K562 (cell line): Measurements from ENCODE around the gene CACNA1E. TPM values are rescaled to one million over a fixed set of nuclear protein-coding genes. Genes with fewer than 3 reads are reported as not detected.

Source experiments
- ATAC-seq: fragments of 200-7000 bp; cut with Tn5 transposase; 3 replicates; pipeline ENCODE4 v1.9.1; 2020; ENCODE audit warnings: moderate library complexity
- BruUV-seq: library from RNA; stranded (reverse); fragments of 400-500 nt; replicated peaks from 2 replicates; lab custom pipeline; 2021; lab: Mats Ljungman, UMichigan
- CTCF ChIA-PET: fragments of 300-600 bp; formaldehyde crosslinking; extraction: SDS; loops from one replicate; lab custom pipeline; 2021; ENCODE audit warnings: low intra/inter-chr PET ratio; lab: Yijun Ruan, JAX
- POLR2A ChIA-PET: fragments of 300-600, 350-650 bp; sonication (Branson Sonifier 250); formaldehyde crosslinking; extraction: SDS; loops from one replicate; lab custom pipeline; 2021; ENCODE audit warnings: antibody characterized with exemption, inconsistent platforms; lab: Yijun Ruan, JAX
- DNase-seq, 4 experiments: peaks; one replicate each; pipeline versions ENCODE4 v3.0.0 to v3.0.0-alpha.2; 2011 to 2018; ENCODE audit warnings: low spot score in 3 of 4, mixed read lengths in 3 of 4; ENCODE audit errors: extremely low read depth in 1 of 4
- FAIRE-seq: peaks from 2 replicates; lab custom pipeline; 2011; peaks lifted over from hg19 to GRCh38; lab: Jason Lieb, UNC
- H2AFZ ChIP-seq: 2 replicates; pipeline ENCODE4 v1.6.0; 2011; ENCODE audit warnings: low read depth, low read length, control low read depth, inconsistent platforms
- H3K27ac ChIP-seq: fragments of 200-600 bp; 3 replicates; pipeline ENCODE4 v1.8.0; 2011; ENCODE audit warnings: low read depth, mild to moderate bottlenecking, control low read depth, inconsistent platforms, low read length, moderate library complexity, mixed read lengths; ENCODE audit errors: extremely low read depth
- H3K27me3 ChIP-seq, 2 experiments: fragments of 300-600 bp in 1 of 2; 2 replicates in 1 of 2; 3 replicates in 1 of 2; pipeline versions ENCODE4 v1.6.0 to v1.8.0; 2011; ENCODE audit warnings: inconsistent platforms in 2 of 2, low read length in 2 of 2, mild to moderate bottlenecking in 1 of 2, mixed read lengths in 1 of 2, moderate library complexity in 1 of 2; ENCODE audit not compliant: control insufficient read depth in 2 of 2, insufficient read depth in 2 of 2
- H3K36me3 ChIP-seq: fragments of 300-600 bp; 3 replicates; pipeline ENCODE4 v1.8.0; 2011; ENCODE audit warnings: mild to moderate bottlenecking, low read length, inconsistent platforms; ENCODE audit not compliant: control insufficient read depth, insufficient read depth
- H3K4me1 ChIP-seq, 2 experiments: fragments of 200-600 bp in 1 of 2; replicated peaks in 1 of 2; 2 replicates in 1 of 2; 3 replicates in 1 of 2; pipeline versions ENCODE4 v1.5.1 to v1.8.0; 2011; ENCODE audit warnings: inconsistent platforms in 2 of 2, low read length in 2 of 2, mild to moderate bottlenecking in 1 of 2, mixed read lengths in 1 of 2, moderate library complexity in 1 of 2; ENCODE audit not compliant: control insufficient read depth in 2 of 2, insufficient read depth in 2 of 2
- H3K4me2 ChIP-seq: 2 replicates; pipeline ENCODE4 v1.6.1; 2011; ENCODE audit warnings: low read length, control low read depth, inconsistent platforms, mixed read lengths; ENCODE audit not compliant: insufficient read depth
- H3K4me3 ChIP-seq: fragments of 200-600 bp; sonication (generic), shearing (Covaris generic); 2 replicates; pipeline ENCODE4 v1.5.1; 2016; ENCODE audit warnings: control low read depth, inconsistent platforms
- H3K79me2 ChIP-seq: fragments of 200-600 bp; 3 replicates; pipeline ENCODE4 v1.8.0; 2011; ENCODE audit warnings: low read length, inconsistent platforms; ENCODE audit not compliant: control insufficient read depth, insufficient read depth
- H3K9ac ChIP-seq, 2 experiments: 2 replicates each; pipeline versions ENCODE4 v1.6.0 to v1.6.1; 2011; ENCODE audit warnings: low read depth in 2 of 2, low read length in 2 of 2, control low read depth in 1 of 2, inconsistent platforms in 1 of 2, mild to moderate bottlenecking in 1 of 2, mixed read lengths in 1 of 2; ENCODE audit not compliant: insufficient read depth in 1 of 2
- H3K9me1 ChIP-seq: one replicate; pipeline ENCODE4 v1.6.0; 2011; ENCODE audit warnings: inconsistent platforms, mild to moderate bottlenecking, low read length, moderate library complexity; ENCODE audit not compliant: control insufficient read depth, insufficient read depth
- H3K9me3 ChIP-seq: replicated peaks from 2 replicates; pipeline ENCODE4 v1.5.1; 2011; ENCODE audit warnings: low read depth, low read length, inconsistent platforms; ENCODE audit not compliant: control insufficient read depth, insufficient read depth
- H4K20me1 ChIP-seq: replicated peaks from 2 replicates; pipeline ENCODE4 v1.6.1; 2011; ENCODE audit warnings: low read length, inconsistent platforms, mixed read lengths; ENCODE audit not compliant: control insufficient read depth, insufficient read depth
- HMGN3 ChIP-seq: IDR thresholded peaks from 2 replicates; pipeline ENCODE4 v1.6.1; 2011; ENCODE audit warnings: borderline replicate concordance, low read depth, mild to moderate bottlenecking, mixed read lengths, low read length; ENCODE audit not compliant: insufficient read length; ENCODE audit errors: extremely low read depth
- HSF4 ChIP-seq: fragments of 250-450 bp; sonication (Bioruptor Pico); IDR thresholded peaks from 2 replicates; pipeline ENCODE4 v2.1.2; 2022; ENCODE audit warnings: mild to moderate bottlenecking, moderate library complexity, borderline replicate concordance
- NELFE ChIP-seq: IDR thresholded peaks from 2 replicates; pipeline ENCODE4 v1.6.1; 2011; ENCODE audit warnings: mild to moderate bottlenecking; ENCODE audit not compliant: insufficient read depth, insufficient read length
- SMARCE1 ChIP-seq: fragments of 450-650 bp; IDR thresholded peaks from 2 replicates; pipeline ENCODE4 v1.7.1; 2016; ENCODE audit warnings: mild to moderate bottlenecking
- ZNF324 ChIP-seq: fragments of 250-450 bp; sonication (Bioruptor Pico); IDR thresholded peaks from 2 replicates; pipeline ENCODE4 v1.4.0; 2020; ENCODE audit warnings: mild to moderate bottlenecking
- ZNF785 ChIP-seq: fragments of 250-450 bp; sonication (Bioruptor Pico); IDR thresholded peaks from 2 replicates; pipeline ENCODE4 v1.4.0; 2020; ENCODE audit warnings: mild to moderate bottlenecking
- WGBS: fragments of 100-300 bp; shearing (Covaris generic); methylation state at CpG from one replicate; pipeline ENCODE4 v1.1.6; 2016; ENCODE audit warnings: low coverage, mixed read lengths; ENCODE audit not compliant: insufficient coverage; ENCODE audit errors: missing lambda C conversion rate; 5-methylcytosine and 5-hydroxymethylcytosine counted together
- in situ Hi-C: fragments of 300-500 bp; cut with MboI; formaldehyde crosslinking; loops from 4 replicates; pipeline ENCODE4 v1.15.0; 2018; ENCODE audit warnings: inconsistent platforms, mixed read lengths
- intact Hi-C: fragments of 100-400 bp; cut with micrococcal nuclease; formaldehyde crosslinking; loops from 2 replicates; pipeline ENCODE4 v1.14.2; 2022
- polyA plus RNA-seq, 8 experiments: library from polyadenylated mRNA; depleted of rRNA in 4 of 8; stranded (reverse) in 5 of 8; unstranded in 3 of 8; fragments of >200 nt; fragmentation: Nextera tagmentation in 2 of 8; fragmentation: Illumina TruSeq in 1 of 8; extraction: Ambion mirVana in 2 of 8; extraction: Trizol in 1 of 8; gene quantifications; 2 replicates each; pipeline versions ENCODE4 v1.2.1 to v1.2.3, GENCODE V29; 2011 to 2014; ENCODE audit warnings: inconsistent platforms in 1 of 8, missing spikeins in 1 of 8
- total RNA-seq, 7 experiments: library from RNA; depleted of rRNA in 6 of 7; stranded (reverse); fragments of >200 nt in 6 of 7; fragmentation: Illumina TruSeq in 2 of 7; extraction: Trizol in 2 of 7; gene quantifications; 2 replicates each; pipeline versions ENCODE4 v1.2.1 to v1.2.3, GENCODE V29; 2011 to 2021; ENCODE audit warnings: low replicate concordance in 1 of 7
- TF ChIP-seq, protein P1 (sequence below), 3 experiments: IDR thresholded peaks in 2 of 3; conservative IDR thresholded peaks in 1 of 3; 2 replicates each; pipeline ENCODE4 v1.5.1; 2011 to 2012; ENCODE audit warnings: low read length in 3 of 3, mild to moderate bottlenecking in 3 of 3, control low read depth in 2 of 3, improper control_type of control experiment in 1 of 3, inconsistent platforms in 1 of 3, low read depth in 1 of 3, mixed read lengths in 1 of 3, moderate library complexity in 1 of 3; ENCODE audit not compliant: insufficient read depth in 2 of 3

CACNA1E gene
- total and polyA plus RNA-seq, 9 of the 15 experiments (the other 6 are each of a cell fraction or from before 2014, with no cell fraction given): under 0.01 to 0.04 TPM; not detected in 7

DNA sequence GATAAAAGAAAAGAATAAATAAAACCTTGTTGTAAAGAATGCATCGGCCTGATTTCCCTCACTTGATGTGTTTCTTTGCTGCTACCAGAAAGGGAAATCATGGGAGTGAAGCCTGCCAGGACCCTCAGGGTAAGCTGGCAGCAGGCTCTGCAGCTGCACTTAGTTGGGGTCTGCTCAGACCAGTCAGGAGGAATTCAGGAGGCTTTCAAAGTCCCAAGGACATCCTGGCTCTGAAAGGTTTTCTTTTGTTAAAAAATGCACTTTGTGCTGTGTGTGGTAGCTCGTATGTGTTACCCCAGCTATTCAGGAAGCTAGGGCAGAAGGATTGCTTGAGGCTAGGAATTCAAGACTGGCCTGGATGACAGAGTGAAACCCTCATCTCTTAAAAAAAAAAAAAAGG is 323.4 kb downstream of the CACNA1E start:
- intact Hi-C loops (no loop called here), in situ Hi-C loops (no loop called here)
- BruUV-seq: no TSS peak
- H4K20me1 ChIP-seq: no peaks in the 10 kb centered on the region
- H3K9ac ChIP-seq: no peak overlapping the region
- FAIRE-seq (no peak), DNase-seq (no peak), ATAC-seq (no peak)
- POLR2A ChIA-PET: interaction anchor here (1.5 kb wide), 1 partner anchor 9 kb away, joined by 5 read pairs; no protein-coding TSS in a partner anchor
- no peak overlapping the region for H3K4me2 ChIP-seq
- peaks cover 1 to 5% of the 10 kb centered on the region in 2 experiments; a peak in 1 of 5 replicates for H3K27me3 ChIP-seq
- CTCF ChIA-PET: no interaction called here
- H3K9me1 ChIP-seq: no peaks in the 10 kb centered on the region
- H3K4me3 ChIP-seq: no peak overlapping the region
- H3K4me1 ChIP-seq: no peaks in the 10 kb centered on the region
- no peak overlapping the region for H3K27ac ChIP-seq
- no peaks in the 10 kb centered on the region for H3K9me3 ChIP-seq
- H3K79me2 ChIP-seq: no peaks in the 10 kb centered on the region
- H3K36me3 ChIP-seq: no peaks in the 10 kb centered on the region
- TF ChIP-seq ZNF785 (CRISPR knock-in tag): no peak
- TF ChIP-seq NELFE: no peak
- no peak for TF ChIP-seq SMARCE1
- no peak for TF ChIP-seq HMGN3
- no peak for TF ChIP-seq ZNF324 (CRISPR knock-in tag)
- H2AFZ ChIP-seq: no peak overlapping the region
- 0% methylated on average over 2 of the region's 2 CpGs for WGBS

DNA sequence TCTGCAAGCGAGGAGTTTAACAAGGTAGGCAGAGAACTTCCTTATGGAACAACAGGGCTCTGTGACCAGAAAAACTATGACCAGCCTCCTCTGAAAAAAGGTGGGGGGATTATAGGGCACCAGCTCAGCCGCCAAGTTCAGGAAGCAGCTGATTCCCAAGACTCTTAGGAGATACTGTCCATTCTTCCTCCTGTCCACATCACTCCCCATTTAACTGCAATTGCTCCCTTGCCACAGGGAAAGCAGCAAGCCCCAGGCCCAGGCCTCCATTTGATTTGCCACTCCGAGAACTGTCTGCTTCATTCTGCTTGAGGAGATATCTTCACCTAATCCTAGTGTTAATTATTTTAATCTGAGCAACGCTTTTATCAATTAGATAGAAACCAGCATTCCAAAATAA is 323.9 kb downstream of the CACNA1E start:
- BruUV-seq: no TSS peak
- Histone ChIP-seq H3K9me3 (no peaks in the 10 kb centered on the region), H3K79me2 (no peaks in the 10 kb centered on the region), H3K9me1 (no peaks in the 10 kb centered on the region), H3K4me3 (no peak overlapping the region), H3K9ac (no peak overlapping the region), H3K4me1 (no peaks in the 10 kb centered on the region), H3K36me3 (no peaks in the 10 kb centered on the region), H2AFZ (no peak overlapping the region), H4K20me1 (no peaks in the 10 kb centered on the region), H3K4me2 (no peak overlapping the region), H3K27me3 (peaks cover 2 to 5% of the 10 kb centered on the region in 2 experiments; a peak in 1 of 5 replicates), H3K27ac (no peak overlapping the region)
- in situ Hi-C loops: no loop called here
- FAIRE-seq: no peak
- DNase-seq: no peak
- WGBS: 0% methylated on average over 4 of the region's 4 CpGs
- ATAC-seq: no peak
- no peak for TF ChIP-seq HSF4 (CRISPR knock-in tag)
- TF ChIP-seq, protein P1, sequence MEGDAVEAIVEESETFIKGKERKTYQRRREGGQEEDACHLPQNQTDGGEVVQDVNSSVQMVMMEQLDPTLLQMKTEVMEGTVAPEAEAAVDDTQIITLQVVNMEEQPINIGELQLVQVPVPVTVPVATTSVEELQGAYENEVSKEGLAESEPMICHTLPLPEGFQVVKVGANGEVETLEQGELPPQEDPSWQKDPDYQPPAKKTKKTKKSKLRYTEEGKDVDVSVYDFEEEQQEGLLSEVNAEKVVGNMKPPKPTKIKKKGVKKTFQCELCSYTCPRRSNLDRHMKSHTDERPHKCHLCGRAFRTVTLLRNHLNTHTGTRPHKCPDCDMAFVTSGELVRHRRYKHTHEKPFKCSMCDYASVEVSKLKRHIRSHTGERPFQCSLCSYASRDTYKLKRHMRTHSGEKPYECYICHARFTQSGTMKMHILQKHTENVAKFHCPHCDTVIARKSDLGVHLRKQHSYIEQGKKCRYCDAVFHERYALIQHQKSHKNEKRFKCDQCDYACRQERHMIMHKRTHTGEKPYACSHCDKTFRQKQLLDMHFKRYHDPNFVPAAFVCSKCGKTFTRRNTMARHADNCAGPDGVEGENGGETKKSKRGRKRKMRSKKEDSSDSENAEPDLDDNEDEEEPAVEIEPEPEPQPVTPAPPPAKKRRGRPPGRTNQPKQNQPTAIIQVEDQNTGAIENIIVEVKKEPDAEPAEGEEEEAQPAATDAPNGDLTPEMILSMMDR (IDR thresholded peaks at IDR 0.05 in 2 of 3, conservative IDR thresholded peaks at IDR 0.05 in 1 of 3; ENCODE audit: insufficient read depth in 2 of 3, low read depth in 1 of 3, low read length in 3 of 3): no peak
- intact Hi-C loops: no loop called here
- CTCF ChIA-PET: no interaction called here
- POLR2A ChIA-PET: interaction anchor here (1.5 kb wide), 1 partner anchor 10 kb away, joined by 5 read pairs; no protein-coding TSS in a partner anchor
